WTC11 (cell line): Measurements from ENCODE around the gene PDE1C. TPM values are rescaled to one million over a fixed set of nuclear protein-coding genes. Genes with fewer than 3 reads are reported as not detected.

Experiments
- ATAC-seq: fragments of 200-7000 bp; cut with Tn5 transposase; 2 replicates; pipeline ENCODE4 v1.10.0; 2021; ENCODE audit warnings: mild to moderate bottlenecking, moderate library complexity
- CTCF ChIA-PET: fragments of 300-600 bp; sonication (Branson Sonifier 250); formaldehyde crosslinking; loops from one replicate; lab custom pipeline; 2021; ENCODE audit warnings: antibody characterized with exemption; lab: Charles Lee
- POLR2A ChIA-PET: fragments of 350-600 bp; sonication (Branson Sonifier 250); formaldehyde crosslinking; loops from one replicate; lab custom pipeline; 2021; ENCODE audit warnings: antibody characterized with exemption; lab: Charles Lee
- DNase-seq: peaks from one replicate; pipeline ENCODE4 v3.0.0; 2021; ENCODE audit warnings: low spot score
- H3K27ac Mint-ChIP-seq: 2 replicates; pipeline ENCODE4 v1.8.0; 2021; ENCODE audit warnings: mixed read lengths
- H3K27me3 Mint-ChIP-seq: 2 replicates; pipeline ENCODE4 v1.8.0; 2021; ENCODE audit warnings: low read depth, mild to moderate bottlenecking, moderate library complexity, mixed read lengths
- H3K36me3 Mint-ChIP-seq: 2 replicates; pipeline ENCODE4 v1.8.0; 2021; ENCODE audit warnings: mixed read lengths
- H3K4me1 Mint-ChIP-seq: 2 replicates; pipeline ENCODE4 v1.8.0; 2022; ENCODE audit warnings: mixed read lengths
- H3K4me3 Mint-ChIP-seq: 2 replicates; pipeline ENCODE4 v1.8.0; 2021; ENCODE audit warnings: mild to moderate bottlenecking, moderate library complexity, mixed read lengths
- H3K9me3 Mint-ChIP-seq: 2 replicates; pipeline ENCODE4 v1.8.0; 2021; ENCODE audit warnings: mixed read lengths
- ATF3 ChIP-seq: sonication (generic); formaldehyde crosslinking; conservative IDR thresholded peaks from 2 replicates; pipeline ENCODE4 v1.8.1; 2022; ENCODE audit warnings: mild to moderate bottlenecking, missing genetic modification reagents
- EMX1 ChIP-seq: fragments of 250-450 bp; sonication (Bioruptor Pico); IDR thresholded peaks from 2 replicates; pipeline ENCODE4 v1.8.0; 2021; ENCODE audit warnings: mild to moderate bottlenecking
- FOXJ3 ChIP-seq: sonication (generic); formaldehyde crosslinking; IDR thresholded peaks from 2 replicates; pipeline ENCODE4 v1.9.0; 2021; ENCODE audit warnings: missing genetic modification reagents, mild to moderate bottlenecking, borderline replicate concordance
- FOXK1 ChIP-seq: sonication (generic); formaldehyde crosslinking; IDR thresholded peaks from 2 replicates; pipeline ENCODE4 v1.8.0; 2022; ENCODE audit warnings: mild to moderate bottlenecking, moderate library complexity, missing genetic modification reagents
- MYBL2 ChIP-seq: sonication (generic); formaldehyde crosslinking; IDR thresholded peaks from 2 replicates; pipeline ENCODE4 v1.8.1; 2023; ENCODE audit warnings: mild to moderate bottlenecking, moderate library complexity, missing genetic modification reagents
- NFYB ChIP-seq: sonication (generic); formaldehyde crosslinking; conservative IDR thresholded peaks from 2 replicates; pipeline ENCODE4 v1.8.0; 2022; ENCODE audit warnings: low read depth, missing genetic modification reagents
- NR1H2 ChIP-seq: sonication (generic); formaldehyde crosslinking; IDR thresholded peaks from 2 replicates; pipeline ENCODE4 v1.9.0; 2021; ENCODE audit warnings: mild to moderate bottlenecking, moderate library complexity, missing genetic modification reagents
- NR3C1 ChIP-seq: sonication (generic); formaldehyde crosslinking; conservative IDR thresholded peaks from 2 replicates; pipeline ENCODE4 v1.8.1; 2023; ENCODE audit warnings: low read depth, mild to moderate bottlenecking, missing genetic modification reagents
- RELA ChIP-seq: sonication (generic); formaldehyde crosslinking; IDR thresholded peaks from 2 replicates; pipeline ENCODE4 v1.8.1; 2022; ENCODE audit warnings: missing genetic modification reagents, mild to moderate bottlenecking, borderline replicate concordance
- RORB ChIP-seq: fragments of 250-450 bp; sonication (Bioruptor Pico); IDR thresholded peaks from 2 replicates; pipeline ENCODE4 v1.9.0; 2021; ENCODE audit warnings: mild to moderate bottlenecking
- SMAD4 ChIP-seq: sonication (generic); formaldehyde crosslinking; IDR thresholded peaks from 2 replicates; pipeline ENCODE4 v1.8.0; 2022; ENCODE audit warnings: mild to moderate bottlenecking, missing genetic modification reagents
- STAT6 ChIP-seq: sonication (generic); formaldehyde crosslinking; conservative IDR thresholded peaks from 2 replicates; pipeline ENCODE4 v1.8.1; 2023; ENCODE audit warnings: mild to moderate bottlenecking, low read depth, missing genetic modification reagents, moderate library complexity
- TCF7 ChIP-seq: sonication (generic); formaldehyde crosslinking; IDR thresholded peaks from 2 replicates; pipeline ENCODE4 v1.8.0; 2022; ENCODE audit warnings: mild to moderate bottlenecking, low read depth, missing genetic modification reagents, moderate library complexity
- TP53 ChIP-seq: sonication (generic); formaldehyde crosslinking; IDR thresholded peaks from 2 replicates; pipeline ENCODE4 v1.8.1; 2023; ENCODE audit warnings: mild to moderate bottlenecking, missing genetic modification reagents
- USF1 ChIP-seq: sonication (generic); formaldehyde crosslinking; IDR thresholded peaks from 2 replicates; pipeline ENCODE4 v1.8.0; 2022; ENCODE audit warnings: mild to moderate bottlenecking, missing genetic modification reagents
- ZNF512 ChIP-seq: sonication (generic); formaldehyde crosslinking; IDR thresholded peaks from 2 replicates; pipeline ENCODE4 v1.8.1; 2022; ENCODE audit warnings: missing genetic modification reagents, borderline replicate concordance
- ZNF532 ChIP-seq: fragments of 250-450 bp; sonication (Bioruptor Pico); IDR thresholded peaks from 2 replicates; pipeline ENCODE4 v1.9.0; 2021; ENCODE audit warnings: mild to moderate bottlenecking, borderline replicate concordance
- total RNA-seq: library from RNA; stranded (reverse); gene quantifications from 3 replicates; pipeline ENCODE4 v1.2.3, GENCODE V29; 2021

The PDE1C gene
- total RNA-seq, 1 experiment from 2014 or later = 0.55 TPM

- no peak for TF ChIP-seq ZNF532 (CRISPR knock-in tag)
- TF ChIP-seq NR1H2 (CRISPR knock-in tag) = no peak
- no peak for TF ChIP-seq ATF3 (CRISPR knock-in tag)
- no peak for TF ChIP-seq ZNF512 (CRISPR knock-in tag)
- no peak for TF ChIP-seq FOXJ3 (CRISPR knock-in tag)
Observed at GRCh38 chr7:31950091-31950755, 120.0 kb downstream of the PDE1C start (continued).

- ChIA-PET POLR2A (no interaction called here), CTCF (interaction anchor here (1.6 kb wide), 1 partner anchor 216 kb away, joined by 3 read pairs; no protein-coding TSS in a partner anchor)
- DNase-seq (no peak), ATAC-seq (no peak)
- Mint-ChIP-seq H3K27ac (no peak overlapping the region), H3K27me3 (peaks cover 7% of the 10 kb centered on the region), H3K4me1 (no peaks in the 10 kb centered on the region), H3K9me3 (peaks cover 20% of the 10 kb centered on the region), H3K36me3 (peaks cover 4% of the 10 kb centered on the region), H3K4me3 (no peak overlapping the region)
- TF ChIP-seq SMAD4 (CRISPR knock-in tag) = no peak
- TF ChIP-seq ATF3 (CRISPR knock-in tag) = no peak
- no peak for TF ChIP-seq TP53 (CRISPR knock-in tag)
- no peak for TF ChIP-seq TCF7
- TF ChIP-seq NR1H2 (CRISPR knock-in tag) = no peak
- no peak for TF ChIP-seq STAT6
- TF ChIP-seq RORB (CRISPR knock-in tag) = no peak
- no peak for TF ChIP-seq EMX1
- no peak for TF ChIP-seq NR3C1 (CRISPR knock-in tag)
- no peak for TF ChIP-seq RELA (CRISPR knock-in tag)
- no peak for TF ChIP-seq NFYB (CRISPR knock-in tag)
- TF ChIP-seq USF1 (CRISPR knock-in tag) = no peak
- no peak for TF ChIP-seq FOXK1 (CRISPR knock-in tag)
- no peak for TF ChIP-seq MYBL2 (CRISPR knock-in tag)
- TF ChIP-seq ZNF532 (CRISPR knock-in tag) = no peak
Observed at GRCh38 chr7:31948029-31948428, 122.2 kb downstream of the PDE1C start.
